ENCODE results near the gene KIF25.

DNA sequence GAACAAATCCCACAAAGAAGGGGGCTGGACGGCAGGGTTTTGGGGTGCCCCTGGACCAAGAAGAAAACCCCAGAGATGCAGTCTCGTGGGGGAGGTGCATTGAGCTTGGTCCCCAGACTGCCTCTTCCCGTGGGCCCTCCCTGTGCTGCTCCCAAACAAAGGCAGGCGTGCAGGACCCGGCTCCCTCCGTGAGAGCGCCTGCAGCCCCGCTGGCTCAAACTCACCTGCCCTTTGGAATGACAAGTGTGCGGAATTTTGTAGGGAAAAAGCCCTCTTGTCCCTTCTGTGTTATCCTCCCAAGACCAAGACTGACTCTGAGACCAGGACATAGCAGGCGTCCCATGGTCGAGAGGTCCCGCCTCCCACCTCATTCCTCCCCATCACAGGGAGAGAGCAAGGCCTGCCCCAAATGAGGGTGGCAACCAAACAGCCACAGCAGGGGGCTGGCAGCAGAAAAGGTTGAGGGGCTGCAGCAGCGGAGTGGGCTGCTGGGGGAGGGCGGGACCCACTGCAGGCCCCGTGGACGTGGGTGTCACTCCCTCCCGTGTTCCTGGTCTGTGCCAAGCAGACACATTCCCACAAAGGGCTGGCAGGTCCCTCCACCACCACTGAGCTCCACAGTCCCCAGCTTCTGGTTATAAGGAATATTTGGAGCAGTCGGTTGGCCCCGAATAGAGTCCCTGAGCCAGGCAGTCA, 87.1 kb downstream of the KIF25 start:
- TF ChIP-seq, protein P1, sequence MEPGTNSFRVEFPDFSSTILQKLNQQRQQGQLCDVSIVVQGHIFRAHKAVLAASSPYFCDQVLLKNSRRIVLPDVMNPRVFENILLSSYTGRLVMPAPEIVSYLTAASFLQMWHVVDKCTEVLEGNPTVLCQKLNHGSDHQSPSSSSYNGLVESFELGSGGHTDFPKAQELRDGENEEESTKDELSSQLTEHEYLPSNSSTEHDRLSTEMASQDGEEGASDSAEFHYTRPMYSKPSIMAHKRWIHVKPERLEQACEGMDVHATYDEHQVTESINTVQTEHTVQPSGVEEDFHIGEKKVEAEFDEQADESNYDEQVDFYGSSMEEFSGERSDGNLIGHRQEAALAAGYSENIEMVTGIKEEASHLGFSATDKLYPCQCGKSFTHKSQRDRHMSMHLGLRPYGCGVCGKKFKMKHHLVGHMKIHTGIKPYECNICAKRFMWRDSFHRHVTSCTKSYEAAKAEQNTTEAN (CRISPR knock-in tag; IDR thresholded peaks at IDR 0.05), result no peak
- TF ChIP-seq, protein P2, sequence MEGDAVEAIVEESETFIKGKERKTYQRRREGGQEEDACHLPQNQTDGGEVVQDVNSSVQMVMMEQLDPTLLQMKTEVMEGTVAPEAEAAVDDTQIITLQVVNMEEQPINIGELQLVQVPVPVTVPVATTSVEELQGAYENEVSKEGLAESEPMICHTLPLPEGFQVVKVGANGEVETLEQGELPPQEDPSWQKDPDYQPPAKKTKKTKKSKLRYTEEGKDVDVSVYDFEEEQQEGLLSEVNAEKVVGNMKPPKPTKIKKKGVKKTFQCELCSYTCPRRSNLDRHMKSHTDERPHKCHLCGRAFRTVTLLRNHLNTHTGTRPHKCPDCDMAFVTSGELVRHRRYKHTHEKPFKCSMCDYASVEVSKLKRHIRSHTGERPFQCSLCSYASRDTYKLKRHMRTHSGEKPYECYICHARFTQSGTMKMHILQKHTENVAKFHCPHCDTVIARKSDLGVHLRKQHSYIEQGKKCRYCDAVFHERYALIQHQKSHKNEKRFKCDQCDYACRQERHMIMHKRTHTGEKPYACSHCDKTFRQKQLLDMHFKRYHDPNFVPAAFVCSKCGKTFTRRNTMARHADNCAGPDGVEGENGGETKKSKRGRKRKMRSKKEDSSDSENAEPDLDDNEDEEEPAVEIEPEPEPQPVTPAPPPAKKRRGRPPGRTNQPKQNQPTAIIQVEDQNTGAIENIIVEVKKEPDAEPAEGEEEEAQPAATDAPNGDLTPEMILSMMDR (IDR thresholded peaks at IDR 0.05), result no peak
- TF ChIP-seq CREM (CRISPR knock-in tag; IDR thresholded peaks at IDR 0.05), result no peak
- TF ChIP-seq MXD4 (CRISPR knock-in tag; IDR thresholded peaks at IDR 0.05; ENCODE audit: borderline replicate concordance), result no peak

All from WTC11 (cell line).